ENCODE measurements around the gene TLR6. TPM values are rescaled to one million over a fixed set of nuclear protein-coding genes. Genes with fewer than 3 reads are reported as not detected.
"Not testable (repeated sequence)": the region's sequence is repeated elsewhere in the genome, so short reads cannot be mapped to it uniquely, and the experiment has no call there.

Gene TLR6
- total RNA-seq, 1 experiment from 2014 or later = 4.8 TPM

DNA sequence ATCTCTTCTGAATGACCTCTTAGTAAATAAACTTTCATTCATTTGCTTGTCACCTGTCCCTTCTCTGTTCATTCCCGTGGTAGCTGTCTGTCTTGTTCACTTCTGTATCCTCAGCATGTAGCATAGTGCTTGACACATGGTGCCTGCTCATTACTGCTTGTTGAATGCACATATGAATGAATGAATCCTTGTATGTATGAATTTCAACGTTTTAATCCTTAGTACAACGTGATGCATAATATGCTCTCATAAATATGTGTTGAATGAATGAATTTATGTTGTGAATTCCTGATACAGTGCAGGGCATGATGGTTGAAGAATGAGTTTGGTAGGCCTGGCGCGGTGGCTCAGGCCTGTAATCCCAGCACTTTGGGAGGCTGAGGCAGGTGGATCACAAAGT is 76.8 kb downstream of the TLR6 start:
- intact Hi-C loops (cut with micrococcal nuclease) = no loop called here
- H3K36me3 ChIP-seq (ENCODE audit: control insufficient read depth in 1 of 2, insufficient read depth in 2 of 2, low read length in 2 of 2) = no peaks in the 10 kb centered on the region
- no peak overlapping the region for H3K4me3 ChIP-seq (replicated peaks in 1 of 2; ENCODE audit: low read depth in 1 of 2, low read length in 2 of 2)
- H2AFZ ChIP-seq (ENCODE audit: low read depth, low read length, poor library complexity, severe bottlenecking) = no peak overlapping the region
- ATAC-seq = no peak
- H3K4me2 ChIP-seq (ENCODE audit: low read length) = no peak overlapping the region
- H3K9me2 ChIP-seq (ENCODE audit: insufficient read depth) = no peaks in the 10 kb centered on the region
- no peaks in the 10 kb centered on the region for H4K20me1 ChIP-seq (ENCODE audit: insufficient read depth)
- CTCF ChIA-PET = no interaction called here
- H3K27ac ChIP-seq (ENCODE audit: low read depth, low read length) = no peak overlapping the region
- POLR2A ChIA-PET = no interaction called here
- H3K9me3 ChIP-seq (ENCODE audit: control insufficient read depth in 1 of 2, insufficient read depth in 1 of 2, low read depth in 1 of 2, low read length in 2 of 2) = no peaks in the 10 kb centered on the region
- H3K4me1 ChIP-seq (ENCODE audit: control insufficient read depth in 1 of 2, insufficient read depth in 2 of 2, low read length in 2 of 2) = no peaks in the 10 kb centered on the region
- no peaks in the 10 kb centered on the region for H3K79me2 ChIP-seq (ENCODE audit: insufficient read depth, low read length)
- no peak for DNase-seq (ENCODE audit: low read depth, low spot score)
- no peak overlapping the region for H3K9ac ChIP-seq (ENCODE audit: low read length)
- RAD21 ChIA-PET (ENCODE audit: low non-redundant PET in 1 of 2, low total read pairs in 2 of 2, uncharacterized antibody in 2 of 2, unreplicated experiment in 2 of 2) = no interaction called here
- no TSS peak for BruUV-seq (replicated peaks)
- TF ChIP-seq SRF (IDR thresholded peaks at IDR 0.05; ENCODE audit: low read depth) (no peak), EZH2 (IDR thresholded peaks at IDR 0.05) (no peak)
- H3K27me3 ChIP-seq (ENCODE audit: insufficient read depth, low read length) = no peaks in the 10 kb centered on the region

DNA sequence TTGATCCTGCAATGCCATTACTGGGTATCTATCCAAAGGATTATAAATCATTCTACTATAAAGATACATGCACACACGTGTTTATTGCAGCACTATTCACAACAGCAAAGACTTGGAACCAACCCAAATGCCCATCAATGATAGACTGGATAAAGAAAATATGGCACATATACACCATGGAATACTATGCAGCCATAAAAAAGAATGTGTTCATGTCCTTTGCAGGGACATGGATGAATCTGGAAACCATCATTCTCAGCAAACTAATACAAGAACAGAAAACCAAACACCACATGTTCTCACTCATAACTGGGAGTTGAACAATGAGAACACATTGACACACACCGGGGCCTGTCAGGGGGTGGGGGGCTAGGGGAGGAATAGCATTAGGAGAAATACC is 78.7 kb downstream of the TLR6 start:
- H3K36me3 ChIP-seq (ENCODE audit: control insufficient read depth in 1 of 2, insufficient read depth in 2 of 2, low read length in 2 of 2); H3K9me3 ChIP-seq (ENCODE audit: control insufficient read depth in 1 of 2, insufficient read depth in 1 of 2, low read depth in 1 of 2, low read length in 2 of 2); H4K20me1 ChIP-seq (ENCODE audit: insufficient read depth); H3K9me2 ChIP-seq (ENCODE audit: insufficient read depth); RAD21 ChIA-PET (ENCODE audit: low non-redundant PET in 1 of 2, low total read pairs in 2 of 2, uncharacterized antibody in 2 of 2, unreplicated experiment in 2 of 2); ATAC-seq; DNase-seq (ENCODE audit: low read depth, low spot score); H3K79me2 ChIP-seq (ENCODE audit: insufficient read depth, low read length); POLR2A ChIA-PET; H3K27me3 ChIP-seq (ENCODE audit: insufficient read depth, low read length); BruUV-seq (replicated peaks); H3K4me2 ChIP-seq (ENCODE audit: low read length); H3K4me3 ChIP-seq (replicated peaks in 1 of 2; ENCODE audit: low read depth in 1 of 2, low read length in 2 of 2); CTCF ChIA-PET; intact Hi-C loops (cut with micrococcal nuclease); H3K4me1 ChIP-seq (ENCODE audit: control insufficient read depth in 1 of 2, insufficient read depth in 2 of 2, low read length in 2 of 2); H2AFZ ChIP-seq (ENCODE audit: low read depth, low read length, poor library complexity, severe bottlenecking); H3K9ac ChIP-seq (ENCODE audit: low read length); H3K27ac ChIP-seq (ENCODE audit: low read depth, low read length): not testable (repeated sequence)

DNA sequence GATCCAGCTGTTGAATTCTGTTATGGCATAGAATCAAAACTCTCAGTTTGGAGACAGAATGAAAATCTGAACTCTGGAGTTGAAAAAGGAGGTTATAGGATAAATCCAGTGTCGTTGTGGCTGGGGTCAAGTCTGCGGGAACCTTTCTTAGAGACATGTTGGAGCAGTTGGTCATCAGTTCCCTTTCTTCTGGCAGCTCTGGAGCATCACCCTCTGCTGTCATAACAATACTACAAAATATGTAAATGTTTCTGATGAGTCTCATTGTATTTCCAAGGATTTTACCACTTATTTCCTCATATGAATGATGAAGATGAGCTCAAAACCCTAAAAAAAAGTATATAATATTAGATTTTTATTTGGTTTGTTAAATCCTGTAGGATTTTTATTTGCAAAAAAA is 81.3 kb downstream of the TLR6 start:
- H3K27me3 ChIP-seq (ENCODE audit: insufficient read depth, low read length) = no peaks in the 10 kb centered on the region
- RAD21 ChIA-PET (ENCODE audit: low non-redundant PET in 1 of 2, low total read pairs in 2 of 2, uncharacterized antibody in 2 of 2, unreplicated experiment in 2 of 2) = no interaction called here
- no peak overlapping the region for H3K9ac ChIP-seq (ENCODE audit: low read length)
- POLR2A ChIA-PET = no interaction called here
- no peaks in the 10 kb centered on the region for H3K9me3 ChIP-seq (ENCODE audit: control insufficient read depth in 1 of 2, insufficient read depth in 1 of 2, low read depth in 1 of 2, low read length in 2 of 2)
- H3K9me2 ChIP-seq (ENCODE audit: insufficient read depth) = no peaks in the 10 kb centered on the region
- CTCF ChIA-PET = interaction anchor here (1.0 kb wide), 1 partner anchor 16 kb away, joined by 3 read pairs; no protein-coding TSS in a partner anchor
- H3K27ac ChIP-seq (ENCODE audit: low read depth, low read length) = no peak overlapping the region
- no peaks in the 10 kb centered on the region for H3K36me3 ChIP-seq (ENCODE audit: control insufficient read depth in 1 of 2, insufficient read depth in 2 of 2, low read length in 2 of 2)
- H3K4me2 ChIP-seq (ENCODE audit: low read length) = no peak overlapping the region
- H3K4me1 ChIP-seq (ENCODE audit: control insufficient read depth in 1 of 2, insufficient read depth in 2 of 2, low read length in 2 of 2) = no peaks in the 10 kb centered on the region
- ATAC-seq (no peak), DNase-seq (ENCODE audit: low read depth, low spot score) (no peak)
- H2AFZ ChIP-seq (ENCODE audit: low read depth, low read length, poor library complexity, severe bottlenecking) = no peak overlapping the region
- no peaks in the 10 kb centered on the region for H4K20me1 ChIP-seq (ENCODE audit: insufficient read depth)
- intact Hi-C loops (cut with micrococcal nuclease) = no loop called here
- no peaks in the 10 kb centered on the region for H3K79me2 ChIP-seq (ENCODE audit: insufficient read depth, low read length)
- no peak overlapping the region for H3K4me3 ChIP-seq (replicated peaks in 1 of 2; ENCODE audit: low read depth in 1 of 2, low read length in 2 of 2)
- no TSS peak for BruUV-seq (replicated peaks)
- TF ChIP-seq EZH2 (IDR thresholded peaks at IDR 0.05) = no peak
- no peak for TF ChIP-seq TCF7L2 (IDR thresholded peaks at IDR 0.05; ENCODE audit: borderline replicate concordance, extremely low read depth, insufficient read depth, insufficient read length)
- no peak for TF ChIP-seq CEBPB (IDR thresholded peaks at IDR 0.05; ENCODE audit: low read depth)
- no peak for TF ChIP-seq FOSL1 (IDR thresholded peaks at IDR 0.05; ENCODE audit: low read depth)
- no peak for TF ChIP-seq SRF (IDR thresholded peaks at IDR 0.05; ENCODE audit: low read depth)
- no peak for TF ChIP-seq CBX3 (IDR thresholded peaks at IDR 0.05; ENCODE audit: low read depth)
- TF ChIP-seq EZH2phosphoT487 (IDR thresholded peaks at IDR 0.05; ENCODE audit: borderline replicate concordance) = no peak
- TF ChIP-seq, protein P1, sequence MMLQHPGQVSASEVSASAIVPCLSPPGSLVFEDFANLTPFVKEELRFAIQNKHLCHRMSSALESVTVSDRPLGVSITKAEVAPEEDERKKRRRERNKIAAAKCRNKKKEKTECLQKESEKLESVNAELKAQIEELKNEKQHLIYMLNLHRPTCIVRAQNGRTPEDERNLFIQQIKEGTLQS (IDR thresholded peaks at IDR 0.05) = no peak
- no peak for TF ChIP-seq ZFX (IDR thresholded peaks at IDR 0.05)
- TF ChIP-seq POLR2AphosphoS5 (IDR thresholded peaks at IDR 0.05; ENCODE audit: low read depth, low read length) = no peak
- TF ChIP-seq EGR1 (IDR thresholded peaks at IDR 0.05; ENCODE audit: low read depth) = no peak
- no peak for TF ChIP-seq POLR2A (IDR thresholded peaks at IDR 0.05; ENCODE audit: borderline replicate concordance, extremely low read depth, insufficient read depth, insufficient read length)
- TF ChIP-seq, protein P2, sequence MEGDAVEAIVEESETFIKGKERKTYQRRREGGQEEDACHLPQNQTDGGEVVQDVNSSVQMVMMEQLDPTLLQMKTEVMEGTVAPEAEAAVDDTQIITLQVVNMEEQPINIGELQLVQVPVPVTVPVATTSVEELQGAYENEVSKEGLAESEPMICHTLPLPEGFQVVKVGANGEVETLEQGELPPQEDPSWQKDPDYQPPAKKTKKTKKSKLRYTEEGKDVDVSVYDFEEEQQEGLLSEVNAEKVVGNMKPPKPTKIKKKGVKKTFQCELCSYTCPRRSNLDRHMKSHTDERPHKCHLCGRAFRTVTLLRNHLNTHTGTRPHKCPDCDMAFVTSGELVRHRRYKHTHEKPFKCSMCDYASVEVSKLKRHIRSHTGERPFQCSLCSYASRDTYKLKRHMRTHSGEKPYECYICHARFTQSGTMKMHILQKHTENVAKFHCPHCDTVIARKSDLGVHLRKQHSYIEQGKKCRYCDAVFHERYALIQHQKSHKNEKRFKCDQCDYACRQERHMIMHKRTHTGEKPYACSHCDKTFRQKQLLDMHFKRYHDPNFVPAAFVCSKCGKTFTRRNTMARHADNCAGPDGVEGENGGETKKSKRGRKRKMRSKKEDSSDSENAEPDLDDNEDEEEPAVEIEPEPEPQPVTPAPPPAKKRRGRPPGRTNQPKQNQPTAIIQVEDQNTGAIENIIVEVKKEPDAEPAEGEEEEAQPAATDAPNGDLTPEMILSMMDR (IDR thresholded peaks at IDR 0.05 in 2 of 3, conservative IDR thresholded peaks at IDR 0.05 in 1 of 3; ENCODE audit: borderline replicate concordance in 1 of 3, insufficient read depth in 1 of 3, low read depth in 2 of 3, low read length in 2 of 3) = no peak
- TF ChIP-seq SIN3A (IDR thresholded peaks at IDR 0.05; ENCODE audit: low read depth) = no peak
- TF ChIP-seq ZNF274 (IDR thresholded peaks at IDR 0.05; ENCODE audit: low read depth, low read length) = no peak
